ENCODE measurements around the gene ING1. TPM values are rescaled to one million over a fixed set of nuclear protein-coding genes. Genes with fewer than 3 reads are reported as not detected.

Gene ING1
- total RNA-seq, 1 donor from 2014 or later = 9.7 TPM

DNA sequence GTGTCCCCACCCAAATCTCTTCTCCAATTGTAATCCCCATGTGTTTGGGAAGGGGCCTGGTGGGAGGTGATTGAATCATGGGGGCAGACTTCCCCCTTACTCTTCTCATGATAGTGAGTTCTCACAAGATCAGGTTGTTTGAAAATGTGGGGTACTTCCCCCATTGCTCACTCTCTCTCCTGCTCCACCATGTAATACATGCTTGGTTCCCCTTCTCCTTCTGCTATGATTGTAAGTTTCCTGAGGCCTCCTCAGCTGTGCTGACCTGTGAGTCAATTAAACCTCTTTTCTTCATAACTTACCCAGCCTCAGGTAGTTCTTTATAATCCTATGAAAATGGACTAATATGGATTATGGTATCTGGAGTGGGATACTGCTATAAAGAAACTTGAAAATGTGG, 24.1 kb downstream of the ING1 start:
- TF ChIP-seq, protein P1, sequence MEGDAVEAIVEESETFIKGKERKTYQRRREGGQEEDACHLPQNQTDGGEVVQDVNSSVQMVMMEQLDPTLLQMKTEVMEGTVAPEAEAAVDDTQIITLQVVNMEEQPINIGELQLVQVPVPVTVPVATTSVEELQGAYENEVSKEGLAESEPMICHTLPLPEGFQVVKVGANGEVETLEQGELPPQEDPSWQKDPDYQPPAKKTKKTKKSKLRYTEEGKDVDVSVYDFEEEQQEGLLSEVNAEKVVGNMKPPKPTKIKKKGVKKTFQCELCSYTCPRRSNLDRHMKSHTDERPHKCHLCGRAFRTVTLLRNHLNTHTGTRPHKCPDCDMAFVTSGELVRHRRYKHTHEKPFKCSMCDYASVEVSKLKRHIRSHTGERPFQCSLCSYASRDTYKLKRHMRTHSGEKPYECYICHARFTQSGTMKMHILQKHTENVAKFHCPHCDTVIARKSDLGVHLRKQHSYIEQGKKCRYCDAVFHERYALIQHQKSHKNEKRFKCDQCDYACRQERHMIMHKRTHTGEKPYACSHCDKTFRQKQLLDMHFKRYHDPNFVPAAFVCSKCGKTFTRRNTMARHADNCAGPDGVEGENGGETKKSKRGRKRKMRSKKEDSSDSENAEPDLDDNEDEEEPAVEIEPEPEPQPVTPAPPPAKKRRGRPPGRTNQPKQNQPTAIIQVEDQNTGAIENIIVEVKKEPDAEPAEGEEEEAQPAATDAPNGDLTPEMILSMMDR (IDR thresholded peaks at IDR 0.05) = no peak

GRCh38 chr13:110743687-110744086, 30.2 kb downstream of the ING1 start:
- H3K9me3 ChIP-seq = peaks cover 7% of the 10 kb centered on the region

More for the DNA sequence above, 24.1 kb downstream of the ING1 start:
- intact Hi-C loops (cut with DNase I) = no loop called here
- H3K27me3 ChIP-seq (ENCODE audit: low read depth) = no peaks in the 10 kb centered on the region
- ATAC-seq (no peak), DNase-seq (no peak)
- no peaks in the 10 kb centered on the region for H3K9me3 ChIP-seq
- no peaks in the 10 kb centered on the region for H3K36me3 ChIP-seq
- H3K27ac ChIP-seq = no peak overlapping the region
- H3K4me1 ChIP-seq = no peaks in the 10 kb centered on the region
- H3K4me3 ChIP-seq = no peak overlapping the region

GRCh38 chr13:110746438-110746837, 32.9 kb downstream of the ING1 start:
- DNase-seq (no peak), ATAC-seq (no peak)
- no peaks in the 10 kb centered on the region for H3K4me1 ChIP-seq
- H3K36me3 ChIP-seq = no peaks in the 10 kb centered on the region
- intact Hi-C loops (cut with DNase I) = no loop called here
- H3K27me3 ChIP-seq (ENCODE audit: low read depth) = no peaks in the 10 kb centered on the region
- no peak overlapping the region for H3K27ac ChIP-seq
- H3K4me3 ChIP-seq = no peak overlapping the region
- TF ChIP-seq, protein P1 (IDR thresholded peaks at IDR 0.05) = no peak
- H3K9me3 ChIP-seq = peaks cover 7% of the 10 kb centered on the region

More at GRCh38 chr13:110743687-110744086, 30.2 kb downstream of the ING1 start:
- ATAC-seq (no peak), DNase-seq (no peak)
- intact Hi-C loops (cut with DNase I) = no loop called here
- Histone ChIP-seq H3K27ac (no peak overlapping the region), H3K36me3 (no peaks in the 10 kb centered on the region), H3K27me3 (ENCODE audit: low read depth) (no peaks in the 10 kb centered on the region), H3K4me1 (no peaks in the 10 kb centered on the region), H3K4me3 (no peak overlapping the region)
- TF ChIP-seq, protein P1 (IDR thresholded peaks at IDR 0.05) = no peak

DNA sequence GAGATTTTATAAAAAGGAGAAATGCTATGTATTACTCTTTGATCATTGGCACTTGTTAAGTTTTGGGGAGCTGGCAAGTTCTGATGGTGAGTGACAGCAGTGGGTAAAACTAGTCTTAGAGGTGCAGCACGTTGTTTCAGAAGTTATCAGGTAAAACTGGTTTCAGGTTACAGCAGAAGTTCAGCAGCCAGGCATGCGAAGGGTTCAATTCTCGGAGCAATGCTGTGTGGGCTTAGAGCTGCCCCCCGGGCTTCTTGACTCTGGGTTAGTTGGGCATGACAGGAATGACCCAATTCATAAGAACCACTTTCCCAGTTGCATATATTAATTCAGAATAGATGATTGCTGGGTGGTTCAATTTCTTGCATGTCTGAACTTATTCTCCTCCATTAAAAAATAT, 34.8 kb downstream of the ING1 start:
- no peaks in the 10 kb centered on the region for H3K36me3 ChIP-seq
- H3K27ac ChIP-seq = no peak overlapping the region
- H3K27me3 ChIP-seq (ENCODE audit: low read depth) = no peaks in the 10 kb centered on the region
- intact Hi-C loops (cut with DNase I) = no loop called here
- H3K9me3 ChIP-seq = peaks cover 6% of the 10 kb centered on the region
- DNase-seq (no peak), ATAC-seq (no peak)
- no peak overlapping the region for H3K4me3 ChIP-seq
- no peaks in the 10 kb centered on the region for H3K4me1 ChIP-seq
- TF ChIP-seq, protein P1 (IDR thresholded peaks at IDR 0.05) = no peak

DNA sequence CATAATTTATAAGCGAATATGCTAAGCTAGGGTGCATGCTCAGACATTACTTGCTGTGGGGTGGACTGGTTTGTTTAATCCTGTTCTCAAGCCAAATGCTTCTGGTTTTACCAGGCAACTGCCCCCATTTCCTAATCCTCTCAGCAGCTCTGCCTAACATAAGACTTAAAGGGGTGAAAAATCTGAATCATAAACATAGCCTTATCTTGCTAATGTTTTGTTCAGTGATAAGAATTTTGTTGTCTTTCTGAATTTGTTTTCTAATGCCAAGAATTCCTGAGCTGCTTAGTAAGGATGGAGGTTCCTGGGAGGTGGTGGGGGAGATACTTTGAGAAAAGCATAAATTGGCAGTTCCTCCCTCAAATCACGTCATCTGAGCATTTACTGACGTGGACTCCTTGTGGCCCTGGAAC, 42.7 kb downstream of the ING1 start:
- TF ChIP-seq, protein P1 (IDR thresholded peaks at IDR 0.05) = no peak
- Histone ChIP-seq H3K4me1 (no peaks in the 10 kb centered on the region), H3K27ac (no peak overlapping the region), H3K4me3 (no peak overlapping the region), H3K27me3 (ENCODE audit: low read depth) (no peaks in the 10 kb centered on the region), H3K9me3 (no peaks in the 10 kb centered on the region), H3K36me3 (no peaks in the 10 kb centered on the region)
- ATAC-seq (no peak), DNase-seq (no peak)
- intact Hi-C loops (cut with DNase I) = no loop called here

DNA sequence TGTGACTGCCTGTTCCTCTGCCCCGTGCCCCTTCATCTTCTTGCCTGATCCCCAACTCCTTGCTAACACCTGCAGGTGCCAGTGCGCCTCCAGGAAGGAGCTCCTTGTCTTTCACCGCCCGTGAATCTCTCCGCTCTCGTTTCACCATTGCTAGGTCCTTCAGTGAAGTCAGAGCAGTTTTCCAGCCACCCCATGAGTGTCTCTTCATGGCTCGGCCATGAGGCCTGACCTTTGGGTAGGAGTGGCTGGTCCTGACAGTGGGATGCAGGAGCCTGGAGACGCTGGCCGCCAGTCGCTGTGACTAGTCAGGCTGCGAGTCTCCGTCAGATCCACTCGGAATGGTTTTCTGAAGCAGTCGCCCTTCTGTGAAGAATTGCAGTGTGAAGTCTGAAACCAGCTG, 43.8 kb downstream of the ING1 start:
- ATAC-seq (no peak), DNase-seq (no peak)
- Histone ChIP-seq H3K4me3 (no peak overlapping the region), H3K27me3 (ENCODE audit: low read depth) (no peaks in the 10 kb centered on the region), H3K27ac (no peak overlapping the region), H3K36me3 (no peaks in the 10 kb centered on the region), H3K4me1 (no peaks in the 10 kb centered on the region), H3K9me3 (no peaks in the 10 kb centered on the region)
- TF ChIP-seq, protein P1 (IDR thresholded peaks at IDR 0.05) = no peak
- intact Hi-C loops (cut with DNase I) = no loop called here

Data from lower lobe of right lung (tissue), 2 donors.